Heart right ventricle (tissue), 16 donors: ENCODE results near the gene GPRIN3. TPM values are rescaled to one million over a fixed set of nuclear protein-coding genes. Genes with fewer than 3 reads are reported as not detected.

Source experiments
- ATAC-seq, 8 donors: fragments of 200-7000 bp; cut with Tn5 transposase; one replicate each; pipeline ENCODE4 v1.9.1; 2020; ENCODE audit warnings: mild to moderate bottlenecking in 8 of 8, moderate library complexity in 8 of 8, moderate number of reproducible peaks in 1 of 8
- DNase-seq, 2 donors: peaks; one replicate each; pipeline ENCODE4 v3.0.0-alpha.2; 2020
- H3K27ac ChIP-seq, 10 donors: fragments of 200-600 bp; sonication (generic) in 2 of 10; one replicate each; pipeline versions ENCODE4 v1.5.0 to v1.8.0; 2020 to 2022; ENCODE audit warnings: mild to moderate bottlenecking in 3 of 10
- H3K27me3 ChIP-seq, 7 donors: fragments of 200-600 bp; one replicate each; pipeline ENCODE4 v1.8.0; 2021 to 2022; ENCODE audit warnings: mild to moderate bottlenecking in 2 of 7
- H3K36me3 ChIP-seq, 9 donors: fragments of 200-600 bp; sonication (generic) in 1 of 9; one replicate each; pipeline versions ENCODE4 v1.5.0 to v1.8.0; 2020 to 2022; ENCODE audit warnings: mild to moderate bottlenecking in 2 of 9
- H3K4me1 ChIP-seq, 9 donors: fragments of 200-600 bp; sonication (generic) in 1 of 9; one replicate each; pipeline versions ENCODE4 v1.5.0 to v1.8.0; 2020 to 2022; ENCODE audit warnings: mild to moderate bottlenecking in 4 of 9
- H3K4me3 ChIP-seq, 10 donors: fragments of 200-600 bp; sonication (generic) in 2 of 10; one replicate each; pipeline versions ENCODE4 v1.5.0 to v1.8.0; 2020 to 2022; ENCODE audit warnings: mild to moderate bottlenecking in 7 of 10, moderate library complexity in 2 of 10
- H3K9me3 ChIP-seq, 11 donors: fragments of 200-600 bp in 10 of 11; sonication (generic) in 2 of 11; one replicate each; pipeline versions ENCODE4 v1.5.0 to v1.8.0; 2013 to 2022; ENCODE audit warnings: mild to moderate bottlenecking in 2 of 11, control low read depth in 1 of 11, moderate library complexity in 1 of 11
- WGBS, 2 donors: extraction: QIAGEN DNeasy Blood & Tissue Kit; methylation state at CpG; one replicate each; pipeline ENCODE4 v1.1.7; 2013; ENCODE audit warnings: inconsistent platforms in 1 of 2; 5-methylcytosine and 5-hydroxymethylcytosine counted together
- intact Hi-C, 10 donors: fragments of 100-400 bp; cut with DNase I; formaldehyde crosslinking; loops; one replicate each; pipeline versions ENCODE4 v1.11.1 to v1.14.2; 2022
- polyA plus RNA-seq, 2 donors: library from polyadenylated mRNA; stranded (reverse); fragments of 200-250 nt; gene quantifications; one replicate each; pipeline ENCODE4 v1.2.3, GENCODE V29; 2013
- total RNA-seq, 10 donors: library from RNA; stranded (reverse); fragmentation: NEBNext Ultra II Directional in 3 of 10; extraction: Animal tissue kit (Norgen Biotek cat#: 25700) in 3 of 10; gene quantifications; one replicate each; pipeline versions ENCODE4 v1.2.1 to v1.2.4, GENCODE V29; 2021 to 2023
- TF ChIP-seq, protein P1 (sequence below), 9 donors: fragments of 200-600 bp; sonication (generic) in 2 of 9; IDR thresholded peaks; one replicate each; pipeline versions ENCODE4 v1.5.0 to v1.8.0; 2021 to 2022; ENCODE audit warnings: antibody characterized with exemption in 9 of 9, mild to moderate bottlenecking in 5 of 9, moderate library complexity in 1 of 9
- donor health status: Arrhythmogenic right ventricular cardiomyopathy.
- donor health status: ischemic (EF 13 %, LVEDD 7.1; RV severe dilation, severe dysfunction).
- donor health status: healthy with polysubstance abuse.
- donor health status: DM: no; HTN: yes; CAD: no.
- donor health status: DM: no; HTN: no; CAD: no.
- donor health status: ischemic (EF 25% LVEDD 6.9; RV normal size, moderate dysfunction).
- donor health status: ischemic (EF 25% LVEDD 5.7; RV mildly dilated, moderate dysfunction).
- donor health status: healthy.
- donor health status: DM: yes; HTN: yes; CAD: no.
- donor health status: Ischemic cardiomyopathy.
- donor health status: ischemic (EF 35%, LVEDD 5.7; RV mildly dilated, moderate dysfunction).
- donor health status: nonischemic (EF 11% LVEDD 7.7; RV severe dilation, severe dysfunction).
- donor health status: DM: yes; HTN: yes; CAD: no.
- donor health status: PGD.
- donor health status: ischemic (EF 29% LVEDD 5.4; RV normal size, mild dysfunction).
- donor health status: nonischemic (EF 23%, LVEDD 6.1; RV moderate dilation, normal function).

Gene GPRIN3
- total and polyA plus RNA-seq, 12 donors: 1.7 to 12.2 (median 9.5) TPM

DNA sequence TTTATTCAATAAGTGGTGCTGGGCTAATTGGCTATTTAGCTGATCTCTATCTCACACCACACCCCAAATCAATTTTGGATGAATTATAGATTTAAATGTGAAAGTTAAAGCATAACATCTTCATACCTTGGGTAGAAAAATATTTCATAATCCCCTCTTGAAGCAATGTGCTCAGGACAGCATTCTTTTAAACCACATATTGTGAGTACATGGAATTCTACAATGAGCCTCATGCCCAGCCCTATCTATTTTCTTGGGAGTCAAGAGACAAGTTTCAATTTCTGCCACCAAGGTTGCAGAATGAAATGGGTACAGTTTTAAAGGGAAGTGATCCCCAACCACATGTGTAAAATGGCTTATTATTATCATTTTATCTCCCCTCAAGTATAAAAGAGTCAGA, 30.6 kb upstream of the GPRIN3 start:
- Histone ChIP-seq H3K27ac (no peak overlapping the region), H3K27me3 (no peaks in the 10 kb centered on the region), H3K9me3 (no peaks in the 10 kb centered on the region), H3K36me3 (no peaks in the 10 kb centered on the region), H3K4me1 (no peaks in the 10 kb centered on the region), H3K4me3 (no peak overlapping the region)
- ATAC-seq (no peak), DNase-seq (no peak)
- TF ChIP-seq, protein P1, sequence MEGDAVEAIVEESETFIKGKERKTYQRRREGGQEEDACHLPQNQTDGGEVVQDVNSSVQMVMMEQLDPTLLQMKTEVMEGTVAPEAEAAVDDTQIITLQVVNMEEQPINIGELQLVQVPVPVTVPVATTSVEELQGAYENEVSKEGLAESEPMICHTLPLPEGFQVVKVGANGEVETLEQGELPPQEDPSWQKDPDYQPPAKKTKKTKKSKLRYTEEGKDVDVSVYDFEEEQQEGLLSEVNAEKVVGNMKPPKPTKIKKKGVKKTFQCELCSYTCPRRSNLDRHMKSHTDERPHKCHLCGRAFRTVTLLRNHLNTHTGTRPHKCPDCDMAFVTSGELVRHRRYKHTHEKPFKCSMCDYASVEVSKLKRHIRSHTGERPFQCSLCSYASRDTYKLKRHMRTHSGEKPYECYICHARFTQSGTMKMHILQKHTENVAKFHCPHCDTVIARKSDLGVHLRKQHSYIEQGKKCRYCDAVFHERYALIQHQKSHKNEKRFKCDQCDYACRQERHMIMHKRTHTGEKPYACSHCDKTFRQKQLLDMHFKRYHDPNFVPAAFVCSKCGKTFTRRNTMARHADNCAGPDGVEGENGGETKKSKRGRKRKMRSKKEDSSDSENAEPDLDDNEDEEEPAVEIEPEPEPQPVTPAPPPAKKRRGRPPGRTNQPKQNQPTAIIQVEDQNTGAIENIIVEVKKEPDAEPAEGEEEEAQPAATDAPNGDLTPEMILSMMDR (IDR thresholded peaks at IDR 0.05): no peak
- intact Hi-C loops: no loop called here

GRCh38 chr4:89337681-89338080, 30.1 kb upstream of the GPRIN3 start:
- no peak for DNase-seq
- Histone ChIP-seq H3K36me3 (no peaks in the 10 kb centered on the region), H3K27ac (no peak overlapping the region), H3K4me3 (no peak overlapping the region), H3K4me1 (no peaks in the 10 kb centered on the region), H3K27me3 (no peaks in the 10 kb centered on the region), H3K9me3 (no peaks in the 10 kb centered on the region)
- ATAC-seq: no peak
- intact Hi-C loops: no loop called here
- WGBS, 2 donors: 89 to 92% methylated on average over 2 of the region's 2 CpGs
- TF ChIP-seq, protein P1 (IDR thresholded peaks at IDR 0.05): no peak

- Histone ChIP-seq H3K4me1 (peaks cover 0 to 6% (median 0%) of the 10 kb centered on the region in 9 donors), H3K4me3 (no peak overlapping the region), H3K27me3 (no peaks in the 10 kb centered on the region), H3K36me3 (no peaks in the 10 kb centered on the region), H3K9me3 (no peaks in the 10 kb centered on the region), H3K27ac (no peak overlapping the region)
- DNase-seq (no peak), ATAC-seq (no peak)
- 61 to 62% methylated on average over 4 of the region's 4 CpGs for WGBS, 2 donors
- intact Hi-C loops: no loop called here
- TF ChIP-seq, protein P1 (IDR thresholded peaks at IDR 0.05): no peak
Measured at GRCh38 chr4:89336818-89337420, 29.3 kb upstream of the GPRIN3 start.

GRCh38 chr4:89334830-89335229, 27.2 kb upstream of the GPRIN3 start:
- Histone ChIP-seq H3K27ac (no peak overlapping the region), H3K36me3 (no peaks in the 10 kb centered on the region), H3K4me1 (peaks cover 0 to 14% (median 0%) of the 10 kb centered on the region in 9 donors), H3K9me3 (no peaks in the 10 kb centered on the region), H3K4me3 (no peak overlapping the region), H3K27me3 (no peaks in the 10 kb centered on the region)
- intact Hi-C loops: no loop called here
- TF ChIP-seq, protein P1 (IDR thresholded peaks at IDR 0.05): no peak
- 66 to 67% methylated on average over 4 of the region's 4 CpGs for WGBS, 2 donors
- no peak for DNase-seq
- no peak for ATAC-seq
